Measurements from ENCODE around the gene MYCBPAP. TPM values are rescaled to one million over a fixed set of nuclear protein-coding genes. Genes with fewer than 3 reads are reported as not detected.
A peak's percentile ranks its signal among the peaks of the same experiment; 100 is the strongest.

The MYCBPAP gene
- total RNA-seq (1 to 10 TPM in 1 of 2 experiments, under 1 TPM in 1; 0.78 to 1.5 TPM), total RNA-seq (0 to 10.6 (median 3.0) reads per million in 172 experiments)
- 0.80 TPM for polyA plus RNA-seq (2013, experiment 1 of 2)
- polyA plus RNA-seq (2013, experiment 2 of 2) = 1.0 TPM

DNA sequence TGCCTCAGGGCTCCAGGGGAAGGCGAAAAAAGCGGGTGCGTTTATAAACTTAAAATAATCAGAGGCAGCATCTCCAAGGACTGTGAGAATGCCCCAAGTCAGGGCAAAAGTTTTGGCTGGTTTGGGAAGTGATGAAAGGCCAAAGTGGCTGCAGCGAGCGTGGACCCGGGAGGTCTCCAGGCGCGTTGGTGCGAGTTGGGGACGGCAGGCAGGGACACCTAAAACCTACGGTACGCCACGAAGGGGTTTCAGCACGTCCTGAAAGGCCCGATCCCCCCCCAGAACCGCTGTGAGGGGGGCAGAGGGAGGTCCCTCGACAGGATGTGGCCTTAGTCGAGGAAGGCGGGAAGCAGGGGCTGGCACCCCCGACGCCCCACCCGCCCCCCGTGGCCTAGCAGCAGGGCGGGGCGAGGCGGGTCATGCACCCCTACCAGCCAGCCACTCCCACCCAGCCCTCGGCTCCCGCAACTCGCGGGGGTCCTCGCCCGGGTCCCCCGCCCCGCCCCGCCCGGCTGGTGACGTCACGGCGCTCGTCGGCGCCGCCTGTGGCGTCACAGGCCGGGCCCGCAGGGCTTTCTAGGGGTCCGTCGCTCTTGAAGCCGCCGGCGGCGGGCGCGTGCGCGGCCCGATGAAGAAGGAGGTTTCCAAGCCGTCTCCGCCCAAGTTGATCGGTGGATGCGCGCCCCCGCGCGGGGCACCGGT, at the start of gene MYCBPAP:
Gene MYCBPAP, plus strand, starts transcription at position 569 of the 702 bp plus-strand sequence. CDS start 236 bp downstream, outside the sequence.
- Histone ChIP-seq H3K27me3 (ENCODE audit: control insufficient read depth in 1 of 2, insufficient read depth in 2 of 2, low read length in 2 of 2) (no peaks in the 10 kb centered on the region), H3K9me3 (ENCODE audit: control insufficient read depth in 1 of 2, insufficient read depth in 1 of 2, low read length in 2 of 2) (no peaks in the 10 kb centered on the region), H3K27ac (ENCODE audit: low read depth in 1 of 2, low read length in 2 of 2) (peak within 1 kb of the TSS in 1 of 2 donors; percentile 36), H3K4me3 (ENCODE audit: low read length) (peak within 1 kb of the TSS; percentile 68), H3K4me1 (ENCODE audit: insufficient read depth, low read length) (peaks cover 38% of the 10 kb centered on the region), H3K36me3 (ENCODE audit: insufficient read depth, low read length) (no peaks in the 10 kb centered on the region)
- POLR2A ChIA-PET = no interaction called here
- Mint-ChIP-seq H3K9me3 (no peaks in the 10 kb centered on the region), H3K27ac (peak within 1 kb of the TSS; percentile 66), H3K27me3 (peaks cover 5% of the 10 kb centered on the region), H3K4me3 (peak within 1 kb of the TSS; percentile 88), H3K36me3 (ENCODE audit: low read depth) (no peaks in the 10 kb centered on the region), H3K4me1 (ENCODE audit: low read depth) (peaks cover 30% of the 10 kb centered on the region)
- DNase-seq (peak; percentile 26 to 90 (median 72)), ATAC-seq (ENCODE audit: poor library complexity) (peak; percentile 69)
- no peak for TF ChIP-seq CTCF (IDR thresholded peaks at IDR 0.05)
- CTCF ChIA-PET = no interaction called here
- intact Hi-C loops (cut with DNase I, micrococcal nuclease) = no loop called here

DNA sequence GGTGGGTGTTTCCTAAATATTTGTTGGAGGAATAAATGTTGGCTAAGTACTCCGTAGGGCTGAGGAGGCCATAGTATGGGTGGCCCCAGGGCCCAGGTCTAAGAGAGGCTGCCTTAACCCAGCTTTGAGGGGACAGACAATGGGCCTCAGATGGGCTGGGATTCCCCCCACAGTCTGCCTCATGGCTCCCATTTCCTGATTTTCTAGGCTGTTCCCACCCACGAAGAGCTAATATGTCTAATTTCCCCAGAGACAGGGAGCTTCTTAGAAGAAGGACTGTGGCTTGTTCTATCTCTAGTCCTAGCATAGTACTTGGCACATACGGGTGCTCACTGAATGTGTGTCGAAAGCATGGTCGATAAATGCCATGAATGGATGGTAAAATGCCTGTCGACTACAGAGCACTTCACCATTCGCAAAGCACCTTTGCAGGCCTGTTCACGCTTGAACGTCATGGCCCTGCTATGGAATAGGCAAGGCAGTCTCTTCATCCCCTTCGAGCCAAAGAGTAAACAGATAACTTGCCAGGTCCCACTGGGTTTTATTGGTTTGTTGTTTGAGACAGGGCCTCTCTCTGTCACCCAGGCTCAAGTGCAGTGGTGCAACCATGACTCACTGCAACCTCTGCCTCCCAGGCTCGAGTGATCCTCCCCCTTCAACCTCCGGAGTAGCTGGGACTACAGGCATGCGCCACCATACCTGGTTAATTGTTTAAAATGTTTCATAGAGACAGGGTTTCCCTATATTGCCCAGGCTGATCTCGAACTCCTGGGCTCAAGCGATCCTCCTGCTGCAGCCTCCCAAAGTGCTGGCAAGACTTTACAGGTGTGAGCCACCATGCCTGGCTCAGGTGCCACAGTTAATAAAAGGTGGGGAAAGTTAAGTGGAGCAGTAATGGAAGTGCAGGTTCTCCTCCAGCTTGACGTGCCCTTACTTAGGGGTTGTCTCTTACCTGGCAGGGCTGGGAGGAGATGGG, 49.2 kb upstream of the MYCBPAP start:
- POLR2A ChIA-PET = no interaction called here
- DNase-seq (no peak), ATAC-seq (ENCODE audit: poor library complexity) (no peak)
- Histone ChIP-seq H3K27me3 (ENCODE audit: control insufficient read depth in 1 of 2, insufficient read depth in 2 of 2, low read length in 2 of 2) (no peaks in the 10 kb centered on the region), H3K36me3 (ENCODE audit: insufficient read depth, low read length) (no peaks in the 10 kb centered on the region), H3K27ac (ENCODE audit: low read depth in 1 of 2, low read length in 2 of 2) (no peak overlapping the region), H3K9me3 (ENCODE audit: control insufficient read depth in 1 of 2, insufficient read depth in 1 of 2, low read length in 2 of 2) (no peaks in the 10 kb centered on the region), H3K4me1 (ENCODE audit: insufficient read depth, low read length) (no peaks in the 10 kb centered on the region), H3K4me3 (ENCODE audit: low read length) (no peak overlapping the region)
- H3K36me3 Mint-ChIP-seq (ENCODE audit: low read depth) = no peaks in the 10 kb centered on the region
- no peaks in the 10 kb centered on the region for H3K27me3 Mint-ChIP-seq
- CTCF ChIA-PET = interaction anchor here (1.1 kb wide), 1 partner anchor 20 kb away, joined by 3 read pairs; no protein-coding TSS in a partner anchor
- no peaks in the 10 kb centered on the region for H3K4me1 Mint-ChIP-seq (ENCODE audit: low read depth)
- no peaks in the 10 kb centered on the region for H3K9me3 Mint-ChIP-seq
- no peak overlapping the region for H3K4me3 Mint-ChIP-seq
- TF ChIP-seq CTCF (IDR thresholded peaks at IDR 0.05) = no peak
- intact Hi-C loops (cut with DNase I, micrococcal nuclease) = no loop called here
- H3K27ac Mint-ChIP-seq = no peak overlapping the region

- H3K4me1 ChIP-seq (ENCODE audit: insufficient read depth, low read length) = no peaks in the 10 kb centered on the region
- no peaks in the 10 kb centered on the region for H3K36me3 Mint-ChIP-seq (ENCODE audit: low read depth)
- no peak for DNase-seq
- no peak for ATAC-seq (ENCODE audit: poor library complexity)
- intact Hi-C loops (cut with DNase I, micrococcal nuclease) = no loop called here
- no peak overlapping the region for H3K4me3 ChIP-seq (ENCODE audit: low read length)
- H3K4me3 Mint-ChIP-seq = no peak overlapping the region
- H3K27me3 ChIP-seq (ENCODE audit: control insufficient read depth in 1 of 2, insufficient read depth in 2 of 2, low read length in 2 of 2) = no peaks in the 10 kb centered on the region
- H3K27ac Mint-ChIP-seq = no peak overlapping the region
- H3K36me3 ChIP-seq (ENCODE audit: insufficient read depth, low read length) = no peaks in the 10 kb centered on the region
- TF ChIP-seq CTCF (IDR thresholded peaks at IDR 0.05) = no peak
- CTCF ChIA-PET = no interaction called here
- no peaks in the 10 kb centered on the region for H3K4me1 Mint-ChIP-seq (ENCODE audit: low read depth)
- H3K9me3 ChIP-seq (ENCODE audit: control insufficient read depth in 1 of 2, insufficient read depth in 1 of 2, low read length in 2 of 2) = no peaks in the 10 kb centered on the region
- POLR2A ChIA-PET = no interaction called here
- no peaks in the 10 kb centered on the region for H3K9me3 Mint-ChIP-seq
- no peaks in the 10 kb centered on the region for H3K27me3 Mint-ChIP-seq
- no peak overlapping the region for H3K27ac ChIP-seq (ENCODE audit: low read depth in 1 of 2, low read length in 2 of 2)
Measured at GRCh38 chr17:50459756-50460155, 48.5 kb upstream of the MYCBPAP start.

Data from CD4-positive, alpha-beta T cell (primary cell).